Measurements from ENCODE around the gene ANKRD40CL.
"Not testable (repeated sequence)": the region's sequence is repeated elsewhere in the genome, so short reads cannot be mapped to it uniquely, and the experiment has no call there.

The ANKRD40CL gene

GRCh38 chr17:50758524-50758923, 8.8 kb downstream of the ANKRD40CL start:
- DNase-seq = no peak

- DNase-seq = no peak
Measured at GRCh38 chr17:50754521-50754920, 12.8 kb downstream of the ANKRD40CL start.

- DNase-seq = no peak
Measured at GRCh38 chr17:50749245-50749644, 18.1 kb downstream of the ANKRD40CL start.

GRCh38 chr17:50745631-50746030, 21.7 kb downstream of the ANKRD40CL start:
- DNase-seq = no peak

- DNase-seq = no peak
Measured at GRCh38 chr17:50739098-50739497, 28.2 kb downstream of the ANKRD40CL start.

GRCh38 chr17:50737118-50737698, 30.1 kb downstream of the ANKRD40CL start:
- no peak for DNase-seq

GRCh38 chr17:50735287-50735686, 32.0 kb downstream of the ANKRD40CL start:
- no peak for DNase-seq

GRCh38 chr17:50731575-50732460, 35.5 kb downstream of the ANKRD40CL start:
- no peak for DNase-seq

GRCh38 chr17:50728881-50729765, 38.2 kb downstream of the ANKRD40CL start:
- no peak for DNase-seq

- no peak for DNase-seq
Measured at GRCh38 chr17:50728112-50728429, 39.2 kb downstream of the ANKRD40CL start.

GRCh38 chr17:50725769-50726655, 41.3 kb downstream of the ANKRD40CL start:
- DNase-seq = no peak

- not testable (repeated sequence) for DNase-seq
Measured at GRCh38 chr17:50724622-50725021, 42.7 kb downstream of the ANKRD40CL start.

- DNase-seq = no peak
Measured at GRCh38 chr17:50722746-50723145, 44.6 kb downstream of the ANKRD40CL start.

GRCh38 chr17:50721194-50722010, 45.9 kb downstream of the ANKRD40CL start:
- no peak for DNase-seq

GRCh38 chr17:50719924-50720794, 47.2 kb downstream of the ANKRD40CL start:
- DNase-seq = no peak

GRCh38 chr17:50719144-50719923, 48.0 kb downstream of the ANKRD40CL start, which contains the start of gene LUC7L3:
Gene LUC7L3, plus strand, starts transcription at chr17:50719603. Its CDS starts 130 bp downstream, at chr17:50719733.
- peak; percentile 88 for DNase-seq

GRCh38 chr17:50715471-50715870, 51.8 kb downstream of the ANKRD40CL start:
- peak; percentile 48 for DNase-seq

- no peak for DNase-seq
Measured at GRCh38 chr17:50712641-50713040, 54.7 kb downstream of the ANKRD40CL start.
